WERI-Rb-1 (cell line): ENCODE measurements around the gene RBMS1.

Experiments
- DNase-seq: peaks from one replicate; pipeline ENCODE4 v3.0.0-alpha.2; 2020
- H3K27ac ChIP-seq: fragments of 250-450 bp; sonication (Bioruptor Pico); 2 replicates; pipeline ENCODE4 v1.5.1; 2020; ENCODE audit warnings: mild to moderate bottlenecking, moderate library complexity
- H3K27me3 ChIP-seq: fragments of 250-450 bp; sonication (Bioruptor Pico); 2 replicates; pipeline ENCODE4 v1.5.1; 2021; ENCODE audit warnings: mild to moderate bottlenecking, low read depth, moderate library complexity; ENCODE audit not compliant: insufficient read depth, severe bottlenecking
- H3K36me3 ChIP-seq: fragments of 250-450 bp; sonication (Bioruptor Pico); 2 replicates; pipeline ENCODE4 v1.5.1; 2020; ENCODE audit warnings: mild to moderate bottlenecking, moderate library complexity
- H3K4me3 ChIP-seq: 2 replicates; pipeline ENCODE4 v1.5.1; 2011; ENCODE audit warnings: low read depth, mild to moderate bottlenecking, control low read depth, low read length
- H3K9me3 ChIP-seq: fragments of 250-450 bp; sonication (Bioruptor Pico); 2 replicates; pipeline ENCODE4 v1.5.1; 2021; ENCODE audit warnings: mild to moderate bottlenecking, moderate library complexity; ENCODE audit not compliant: severe bottlenecking
- TF ChIP-seq, protein P1 (sequence below): IDR thresholded peaks from 2 replicates; pipeline ENCODE4 v1.5.1; 2011; ENCODE audit warnings: low read depth, mild to moderate bottlenecking, control low read depth, inconsistent platforms, low read length

The RBMS1 gene

GRCh38 chr2:160257743-160258491, 235.7 kb downstream of the RBMS1 start:
- Histone ChIP-seq H3K27ac (no peak overlapping the region), H3K9me3 (no peaks in the 10 kb centered on the region), H3K27me3 (no peaks in the 10 kb centered on the region), H3K4me3 (no peak overlapping the region), H3K36me3 (no peaks in the 10 kb centered on the region)
- TF ChIP-seq, protein P1, sequence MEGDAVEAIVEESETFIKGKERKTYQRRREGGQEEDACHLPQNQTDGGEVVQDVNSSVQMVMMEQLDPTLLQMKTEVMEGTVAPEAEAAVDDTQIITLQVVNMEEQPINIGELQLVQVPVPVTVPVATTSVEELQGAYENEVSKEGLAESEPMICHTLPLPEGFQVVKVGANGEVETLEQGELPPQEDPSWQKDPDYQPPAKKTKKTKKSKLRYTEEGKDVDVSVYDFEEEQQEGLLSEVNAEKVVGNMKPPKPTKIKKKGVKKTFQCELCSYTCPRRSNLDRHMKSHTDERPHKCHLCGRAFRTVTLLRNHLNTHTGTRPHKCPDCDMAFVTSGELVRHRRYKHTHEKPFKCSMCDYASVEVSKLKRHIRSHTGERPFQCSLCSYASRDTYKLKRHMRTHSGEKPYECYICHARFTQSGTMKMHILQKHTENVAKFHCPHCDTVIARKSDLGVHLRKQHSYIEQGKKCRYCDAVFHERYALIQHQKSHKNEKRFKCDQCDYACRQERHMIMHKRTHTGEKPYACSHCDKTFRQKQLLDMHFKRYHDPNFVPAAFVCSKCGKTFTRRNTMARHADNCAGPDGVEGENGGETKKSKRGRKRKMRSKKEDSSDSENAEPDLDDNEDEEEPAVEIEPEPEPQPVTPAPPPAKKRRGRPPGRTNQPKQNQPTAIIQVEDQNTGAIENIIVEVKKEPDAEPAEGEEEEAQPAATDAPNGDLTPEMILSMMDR = no peak
- no peak for DNase-seq

- Histone ChIP-seq H3K27ac (no peak overlapping the region), H3K4me3 (no peak overlapping the region), H3K9me3 (no peaks in the 10 kb centered on the region), H3K36me3 (no peaks in the 10 kb centered on the region), H3K27me3 (no peaks in the 10 kb centered on the region)
- TF ChIP-seq, protein P1 = no peak
- no peak for DNase-seq
Observed at GRCh38 chr2:160257041-160257742, 236.4 kb downstream of the RBMS1 start.

GRCh38 chr2:160256507-160256906, 237.1 kb downstream of the RBMS1 start:
- no peak for DNase-seq
- H3K27ac ChIP-seq = no peak overlapping the region
- H3K4me3 ChIP-seq = no peak overlapping the region
- H3K36me3 ChIP-seq = no peaks in the 10 kb centered on the region
- TF ChIP-seq, protein P1 = no peak
- no peaks in the 10 kb centered on the region for H3K27me3 ChIP-seq
- no peaks in the 10 kb centered on the region for H3K9me3 ChIP-seq

DNA sequence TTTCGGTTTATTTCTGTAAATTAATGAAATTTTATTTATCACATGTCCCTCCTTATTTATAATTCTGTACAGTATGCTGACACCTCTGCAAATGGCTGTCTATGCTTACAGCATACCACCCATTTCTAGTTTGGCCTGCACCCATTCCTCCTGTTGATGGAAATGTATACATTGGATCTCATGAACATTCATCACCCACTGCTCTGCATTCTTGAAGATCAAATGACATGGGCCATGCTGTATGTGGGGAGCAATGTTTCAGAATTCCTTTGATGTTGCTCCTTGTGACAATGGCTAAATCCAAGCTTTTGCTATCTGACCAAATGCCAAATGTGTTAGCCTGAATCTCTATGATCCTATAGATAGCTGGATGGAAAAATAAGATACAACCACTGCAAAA, 238.2 kb downstream of the RBMS1 start:
- H3K27ac ChIP-seq = no peak overlapping the region
- H3K4me3 ChIP-seq = no peak overlapping the region
- no peaks in the 10 kb centered on the region for H3K9me3 ChIP-seq
- H3K36me3 ChIP-seq = no peaks in the 10 kb centered on the region
- TF ChIP-seq, protein P1 = no peak
- no peak for DNase-seq
- H3K27me3 ChIP-seq = no peaks in the 10 kb centered on the region

DNA sequence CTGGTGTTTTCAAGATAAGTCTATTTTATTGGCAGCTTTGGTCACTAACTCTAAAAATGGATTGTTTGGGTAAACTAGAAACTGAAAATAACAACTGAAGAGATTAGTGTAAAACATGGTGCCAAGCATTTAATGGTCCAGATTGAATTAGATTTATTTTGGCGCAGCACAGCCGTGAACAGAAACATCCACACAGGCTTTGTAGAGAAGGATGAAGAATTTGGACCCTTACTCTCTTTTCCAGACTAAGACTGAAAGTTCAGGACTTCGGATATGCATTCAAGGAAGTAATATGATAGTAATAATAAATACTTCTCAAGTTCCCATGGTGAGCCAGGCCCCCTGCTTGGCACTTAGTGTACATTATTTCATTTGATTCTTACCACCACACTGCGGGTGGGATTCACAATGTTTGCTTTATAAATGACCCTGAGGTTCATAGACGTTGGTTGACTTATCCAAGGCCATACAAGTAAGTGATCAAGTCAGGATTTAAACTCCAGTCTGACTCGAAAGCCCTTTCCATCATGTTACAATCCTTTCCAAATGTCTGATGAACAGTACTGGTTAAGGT, 239.3 kb downstream of the RBMS1 start:
- no peak overlapping the region for H3K4me3 ChIP-seq
- no peaks in the 10 kb centered on the region for H3K9me3 ChIP-seq
- H3K27me3 ChIP-seq = no peaks in the 10 kb centered on the region
- TF ChIP-seq, protein P1 = no peak
- H3K36me3 ChIP-seq = no peaks in the 10 kb centered on the region
- no peak for DNase-seq
- H3K27ac ChIP-seq = no peak overlapping the region
